Stomach (tissue), 9 donors: ENCODE results near the gene ATF2. TPM values are rescaled to one million over a fixed set of nuclear protein-coding genes. Genes with fewer than 3 reads are reported as not detected.

Experiments
- DNase-seq, 2 donors: peaks; one replicate each; pipeline versions ENCODE4 v3.0.0 to v3.0.0-alpha.2; 2013 to 2019
- H3K27ac ChIP-seq, 5 donors: fragments of 200-600 bp in 4 of 5; sonication (generic) in 4 of 5; one replicate each; pipeline ENCODE4 v1.5.1; 2013 to 2019; ENCODE audit warnings: mild to moderate bottlenecking in 1 of 5, moderate library complexity in 1 of 5
- H3K27me3 ChIP-seq, 3 donors: fragments of 200-600 bp; sonication (generic); one replicate each; pipeline ENCODE4 v1.5.1; 2017 to 2019; ENCODE audit warnings: mixed run types in 1 of 3
- H3K36me3 ChIP-seq, 4 donors: fragments of 200-600 bp; sonication (generic); 1 replicate in 3 of 4; 2 replicates in 1 of 4; pipeline ENCODE4 v1.5.1; 2016 to 2019
- H3K4me1 ChIP-seq, 4 donors: fragments of 200-600 bp; sonication (generic); one replicate each; pipeline ENCODE4 v1.5.1; 2016 to 2019
- H3K4me3 ChIP-seq, 4 donors: fragments of 200-600 bp; sonication (generic) in 3 of 4; one replicate each; pipeline ENCODE4 v1.5.1; 2016 to 2019; ENCODE audit warnings: mild to moderate bottlenecking in 1 of 4
- H3K9me3 ChIP-seq, 4 donors: fragments of 200-600 bp; sonication (generic); one replicate each; pipeline ENCODE4 v1.5.1; 2016 to 2019
- EP300 ChIP-seq: sonication (generic); formaldehyde crosslinking; IDR thresholded peaks from one replicate; pipeline ENCODE4 v1.6.1; 2017; ENCODE audit warnings: antibody characterized with exemption
- POLR2A ChIP-seq, 4 donors: fragments of 450-650 bp; IDR thresholded peaks; one replicate each; pipeline ENCODE4 v1.6.1; 2016; ENCODE audit warnings: antibody characterized with exemption in 4 of 4, control low read depth in 2 of 4, mild to moderate bottlenecking in 1 of 4, moderate library complexity in 1 of 4
- POLR2AphosphoS5 ChIP-seq, 3 donors: sonication (generic); formaldehyde crosslinking; IDR thresholded peaks; one replicate each; pipeline ENCODE4 v1.6.1; 2016; ENCODE audit warnings: antibody characterized with exemption in 3 of 3
- WGBS, 5 donors: extraction: QIAGEN DNeasy Blood & Tissue Kit in 3 of 5; methylation state at CpG; one replicate each; pipeline versions ENCODE4 v1.1.5 to v1.1.7; 2013 to 2018; 5-methylcytosine and 5-hydroxymethylcytosine counted together
- intact Hi-C: fragments of 100-400 bp; cut with DNase I; formaldehyde crosslinking; loops from one replicate; pipeline ENCODE4 v1.15.1; 2023; ENCODE audit warnings: low total_unique reads
- polyA plus RNA-seq, 3 donors: library from polyadenylated mRNA; stranded (reverse); fragments of 200-250 nt; gene quantifications; one replicate each; pipeline ENCODE4 v1.2.3, GENCODE V29; 2013
- total RNA-seq, 5 donors: library from RNA; depleted of rRNA; stranded (reverse); fragments of >200 nt; gene quantifications; one replicate each; pipeline versions ENCODE4 v1.1.0 to v1.2.3, GENCODE V29; 2014 to 2016
- TF ChIP-seq, protein P1 (sequence below), 7 experiments: fragments of 450-650 bp in 4 of 7; fragments of 200-600 bp in 3 of 7; sonication (generic) in 3 of 7; IDR thresholded peaks; one replicate each; pipeline ENCODE4 v1.5.1; 2016 to 2019; ENCODE audit warnings: antibody characterized with exemption in 7 of 7, control low read depth in 2 of 7, mild to moderate bottlenecking in 1 of 7
- donor health status: healthy with polysubstance abuse.
- donor health status: Bipolar disorder and iron deficiency.
- donor health status: healthy.

ATF2 gene
- total and polyA plus RNA-seq, 8 donors: 6.7 to 74.1 (median 28.4) TPM

DNA sequence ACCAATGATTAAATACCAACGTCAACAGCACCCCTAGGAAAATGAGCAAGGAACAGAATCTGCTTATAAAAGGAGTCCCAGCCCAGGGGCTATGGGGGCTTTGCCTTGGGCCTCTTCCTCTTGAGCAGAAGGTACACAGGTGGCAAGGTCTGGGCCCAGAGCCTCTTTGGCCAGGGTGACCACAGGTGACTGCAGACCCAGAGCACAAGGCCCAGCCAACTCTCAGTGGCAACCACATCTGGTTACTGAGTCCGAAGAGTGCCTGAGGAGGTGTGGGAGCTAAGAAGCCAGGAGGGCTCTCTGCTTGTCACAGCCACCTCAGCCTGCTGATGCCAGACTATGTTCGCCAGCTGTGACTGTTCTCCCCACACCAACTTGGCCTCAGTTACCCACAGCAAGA lies 128.5 kb downstream of the ATF2 start:
- DNase-seq: no peak
- H3K27me3 ChIP-seq: no peaks in the 10 kb centered on the region
- no peaks in the 10 kb centered on the region for H3K4me1 ChIP-seq
- H3K9me3 ChIP-seq: no peaks in the 10 kb centered on the region
- H3K36me3 ChIP-seq: no peaks in the 10 kb centered on the region
- intact Hi-C loops: no loop called here
- no peak overlapping the region for H3K27ac ChIP-seq
- no peak overlapping the region for H3K4me3 ChIP-seq
- WGBS, 5 donors: 88 to 95% (median 93%) methylated on average over 3 of the region's 3 CpGs
- TF ChIP-seq POLR2A (IDR thresholded peaks at IDR 0.05) (no peak), EP300 (no peak), POLR2AphosphoS5 (IDR thresholded peaks at IDR 0.05) (no peak)
- TF ChIP-seq, protein P1, sequence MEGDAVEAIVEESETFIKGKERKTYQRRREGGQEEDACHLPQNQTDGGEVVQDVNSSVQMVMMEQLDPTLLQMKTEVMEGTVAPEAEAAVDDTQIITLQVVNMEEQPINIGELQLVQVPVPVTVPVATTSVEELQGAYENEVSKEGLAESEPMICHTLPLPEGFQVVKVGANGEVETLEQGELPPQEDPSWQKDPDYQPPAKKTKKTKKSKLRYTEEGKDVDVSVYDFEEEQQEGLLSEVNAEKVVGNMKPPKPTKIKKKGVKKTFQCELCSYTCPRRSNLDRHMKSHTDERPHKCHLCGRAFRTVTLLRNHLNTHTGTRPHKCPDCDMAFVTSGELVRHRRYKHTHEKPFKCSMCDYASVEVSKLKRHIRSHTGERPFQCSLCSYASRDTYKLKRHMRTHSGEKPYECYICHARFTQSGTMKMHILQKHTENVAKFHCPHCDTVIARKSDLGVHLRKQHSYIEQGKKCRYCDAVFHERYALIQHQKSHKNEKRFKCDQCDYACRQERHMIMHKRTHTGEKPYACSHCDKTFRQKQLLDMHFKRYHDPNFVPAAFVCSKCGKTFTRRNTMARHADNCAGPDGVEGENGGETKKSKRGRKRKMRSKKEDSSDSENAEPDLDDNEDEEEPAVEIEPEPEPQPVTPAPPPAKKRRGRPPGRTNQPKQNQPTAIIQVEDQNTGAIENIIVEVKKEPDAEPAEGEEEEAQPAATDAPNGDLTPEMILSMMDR (IDR thresholded peaks at IDR 0.05): no peak

- TF ChIP-seq POLR2A (IDR thresholded peaks at IDR 0.05) (no peak), POLR2AphosphoS5 (IDR thresholded peaks at IDR 0.05) (no peak), EP300 (no peak)
- TF ChIP-seq, protein P1 (IDR thresholded peaks at IDR 0.05): no peak
- Histone ChIP-seq H3K4me1 (no peaks in the 10 kb centered on the region), H3K9me3 (no peaks in the 10 kb centered on the region), H3K27me3 (no peaks in the 10 kb centered on the region), H3K36me3 (no peaks in the 10 kb centered on the region), H3K4me3 (no peak overlapping the region), H3K27ac (no peak overlapping the region)
- 57 to 71% (median 63%) methylated on average over 5 of the region's 5 CpGs for WGBS, 5 donors
- no peak for DNase-seq
- intact Hi-C loops: no loop called here
Measured at GRCh38 chr2:175039031-175039430, 129.0 kb downstream of the ATF2 start.

- TF ChIP-seq, protein P1 (IDR thresholded peaks at IDR 0.05): no peak
- no peak for TF ChIP-seq EP300
- Histone ChIP-seq H3K4me1 (no peaks in the 10 kb centered on the region), H3K4me3 (no peak overlapping the region), H3K9me3 (no peaks in the 10 kb centered on the region), H3K27me3 (no peaks in the 10 kb centered on the region), H3K36me3 (no peaks in the 10 kb centered on the region), H3K27ac (no peak overlapping the region)
- WGBS, 5 donors: 68 to 81% (median 73%) methylated on average over 2 of the region's 2 CpGs
- intact Hi-C loops: no loop called here
- no peak for DNase-seq
Measured at GRCh38 chr2:175037941-175038340, 130.1 kb downstream of the ATF2 start.

- H3K36me3 ChIP-seq: no peaks in the 10 kb centered on the region
- H3K9me3 ChIP-seq: no peaks in the 10 kb centered on the region
- H3K27ac ChIP-seq: no peak overlapping the region
- H3K27me3 ChIP-seq: no peaks in the 10 kb centered on the region
- 52 to 69% (median 63%) methylated on average over 5 of the region's 5 CpGs for WGBS, 5 donors
- intact Hi-C loops: no loop called here
- no peak for TF ChIP-seq POLR2A (IDR thresholded peaks at IDR 0.05)
- TF ChIP-seq, protein P1 (IDR thresholded peaks at IDR 0.05): peak in 5 of 7 experiments; percentile 9 to 59 (median 49)
- H3K4me3 ChIP-seq: no peak overlapping the region
- peak in 1 of 2 donors; percentile 54 for DNase-seq
- no peaks in the 10 kb centered on the region for H3K4me1 ChIP-seq
Measured at GRCh38 chr2:175036582-175037018, 131.4 kb downstream of the ATF2 start.
